Measurements from ENCODE around the gene CCDC186. TPM values are rescaled to one million over a fixed set of nuclear protein-coding genes. Genes with fewer than 3 reads are reported as not detected.

The CCDC186 gene
- total RNA-seq, 1 experiment from 2014 or later, result 17.1 TPM

GRCh38 chr10:114135476-114135875 is 38.5 kb downstream of the CCDC186 start:
- no peak for TF ChIP-seq ZBTB33 (IDR thresholded peaks at IDR 0.05; ENCODE audit: extremely low read depth, insufficient replicate concordance, low read length)
- TF ChIP-seq RAD21 (IDR thresholded peaks at IDR 0.05; ENCODE audit: low read depth), result no peak
- TF ChIP-seq ZNF274 (IDR thresholded peaks at IDR 0.05; ENCODE audit: low read depth, low read length), result no peak
- TF ChIP-seq SIN3A (IDR thresholded peaks at IDR 0.05; ENCODE audit: low read depth), result no peak
- no peak for TF ChIP-seq REST (IDR thresholded peaks at IDR 0.05; ENCODE audit: low read depth)
- TF ChIP-seq MAX (IDR thresholded peaks at IDR 0.05), result no peak
- no peak for TF ChIP-seq YY1 (IDR thresholded peaks at IDR 0.05; ENCODE audit: extremely low read depth, insufficient replicate concordance, low read depth, low read length)
- H3K4me2 ChIP-seq (ENCODE audit: low read length), result no peak overlapping the region
- H3K9ac ChIP-seq (ENCODE audit: low read length), result no peak overlapping the region
- no TSS peak for BruUV-seq (replicated peaks)
- no peaks in the 10 kb centered on the region for H3K4me1 ChIP-seq (ENCODE audit: control insufficient read depth in 1 of 2, insufficient read depth in 2 of 2, low read length in 2 of 2)
- no peak overlapping the region for H3K27ac ChIP-seq (ENCODE audit: low read depth, low read length)
- no peaks in the 10 kb centered on the region for H3K9me2 ChIP-seq (ENCODE audit: insufficient read depth)
- CTCF ChIA-PET, result no interaction called here
- no peak overlapping the region for H3K4me3 ChIP-seq (replicated peaks in 1 of 2; ENCODE audit: low read depth in 1 of 2, low read length in 2 of 2)
- peaks cover 0 to 8% of the 10 kb centered on the region in 2 experiments; a peak in 3 of 4 replicates for H3K36me3 ChIP-seq (ENCODE audit: control insufficient read depth in 1 of 2, insufficient read depth in 2 of 2, low read length in 2 of 2)
- H4K20me1 ChIP-seq (ENCODE audit: insufficient read depth), result no peaks in the 10 kb centered on the region
- H2AFZ ChIP-seq (ENCODE audit: low read depth, low read length, poor library complexity, severe bottlenecking), result no peak overlapping the region
- no peaks in the 10 kb centered on the region for H3K9me3 ChIP-seq (ENCODE audit: control insufficient read depth in 1 of 2, insufficient read depth in 1 of 2, low read depth in 1 of 2, low read length in 2 of 2)
- DNase-seq (ENCODE audit: low read depth, low spot score), result no peak
- H3K27me3 ChIP-seq (ENCODE audit: insufficient read depth, low read length), result no peaks in the 10 kb centered on the region
- no peak for ATAC-seq
- intact Hi-C loops (cut with micrococcal nuclease), result no loop called here
- H3K79me2 ChIP-seq (ENCODE audit: insufficient read depth, low read length), result no peaks in the 10 kb centered on the region
- RAD21 ChIA-PET (ENCODE audit: low non-redundant PET in 1 of 2, low total read pairs in 2 of 2, uncharacterized antibody in 2 of 2, unreplicated experiment in 2 of 2), result no interaction called here
- POLR2A ChIA-PET, result no interaction called here
